GM03348 (cell line): ENCODE data around the gene UCMA.

Source experiments
- DNase-seq: peaks from one replicate; pipeline ENCODE4 v3.0.0; 2012; ENCODE audit warnings: low spot score

The UCMA gene

DNA sequence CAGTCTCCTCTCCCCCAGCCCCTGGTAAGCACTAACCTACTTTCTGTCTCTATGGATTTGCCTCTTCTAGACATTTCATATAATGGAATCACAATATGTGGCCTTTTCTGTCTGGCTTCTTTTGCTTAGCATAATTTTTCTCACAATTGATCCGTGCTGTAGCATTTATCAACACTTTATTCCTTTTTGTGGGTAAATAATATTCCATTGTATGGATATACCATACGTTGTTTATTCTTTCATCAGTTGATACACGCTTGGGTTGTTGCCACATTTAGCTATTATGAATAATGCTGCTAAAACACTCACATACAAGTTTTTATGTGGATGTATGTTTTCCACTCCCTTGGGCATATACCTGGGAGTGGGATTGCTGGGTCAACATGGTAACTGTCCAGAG is 47.0 kb downstream of the UCMA start:
- no peak for DNase-seq

DNA sequence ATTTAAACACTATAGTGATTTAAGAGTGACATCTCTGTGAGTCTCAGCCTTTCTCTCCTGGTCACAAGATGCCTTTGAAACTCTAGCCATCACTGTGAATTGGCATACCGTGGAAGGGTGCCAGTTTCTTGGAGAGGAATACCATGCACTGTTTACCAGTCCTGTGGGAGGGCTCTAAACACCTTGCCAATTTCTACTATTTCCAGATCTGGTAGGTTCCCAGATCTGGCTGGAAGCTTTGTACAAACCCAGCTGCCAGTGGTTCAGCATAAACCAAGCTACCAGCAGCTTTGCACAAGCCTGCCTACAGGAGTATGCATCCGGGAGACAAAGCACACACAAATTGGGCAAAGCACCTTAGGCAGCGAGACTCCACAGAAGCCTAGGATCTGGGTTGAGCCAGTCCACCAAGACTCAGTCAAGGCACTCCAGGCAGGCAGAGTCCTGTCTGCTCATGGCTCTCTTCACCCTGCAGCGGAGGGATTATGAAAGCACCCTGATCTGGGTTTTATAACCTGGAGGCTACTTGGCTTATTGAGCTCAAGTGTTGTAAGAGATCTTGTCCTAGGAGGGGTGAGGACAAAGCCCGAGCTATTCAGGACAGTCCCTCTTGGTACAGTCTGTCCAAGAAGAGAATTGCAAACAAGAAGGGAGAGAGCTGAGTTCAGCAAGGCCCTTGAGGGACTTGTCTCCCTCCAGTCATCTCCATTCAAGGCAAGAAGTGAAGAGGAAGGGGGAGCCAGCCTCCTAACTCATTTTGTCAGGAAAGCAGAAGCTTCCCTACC is 49.3 kb downstream of the UCMA start:
- no peak for DNase-seq

DNA sequence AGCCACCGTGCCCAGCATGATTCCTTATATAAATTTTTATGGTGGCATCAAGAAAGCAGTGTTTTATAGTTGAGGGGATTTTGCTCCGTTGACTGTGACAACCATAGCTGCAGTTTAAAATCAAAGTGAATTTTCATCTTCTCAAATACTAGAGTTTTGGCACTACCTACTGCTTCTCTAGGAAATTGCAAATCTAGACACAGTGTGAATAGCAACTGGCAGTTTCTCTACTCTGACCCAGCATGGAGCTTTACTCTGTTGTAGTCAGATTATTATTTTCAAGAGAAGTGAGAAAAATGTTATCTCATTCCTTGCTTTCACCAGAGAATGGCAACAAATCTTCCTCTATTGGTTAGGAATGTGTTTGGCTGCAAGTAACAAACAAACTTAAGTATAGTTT is 49.9 kb downstream of the UCMA start:
- DNase-seq: no peak

DNA sequence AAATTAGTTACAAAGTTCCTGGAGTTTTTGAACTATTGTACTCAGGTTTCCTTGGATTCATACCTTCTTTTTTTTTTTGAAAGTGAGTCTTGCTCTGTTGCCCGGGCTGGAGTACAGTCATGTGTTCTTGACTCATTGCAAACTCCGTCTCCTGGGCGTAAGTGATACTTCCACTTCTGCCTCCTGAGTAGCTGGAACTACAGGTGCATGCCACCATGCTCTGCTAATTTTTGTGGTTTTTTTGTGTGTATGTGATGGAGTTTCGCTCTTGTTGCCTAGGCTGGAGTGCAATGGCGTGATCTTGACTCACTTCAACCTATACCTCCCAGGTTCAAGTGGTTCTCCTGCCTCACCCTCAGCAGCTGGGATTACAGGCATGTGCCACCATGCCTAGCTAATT is 50.5 kb downstream of the UCMA start:
- DNase-seq: no peak

DNA sequence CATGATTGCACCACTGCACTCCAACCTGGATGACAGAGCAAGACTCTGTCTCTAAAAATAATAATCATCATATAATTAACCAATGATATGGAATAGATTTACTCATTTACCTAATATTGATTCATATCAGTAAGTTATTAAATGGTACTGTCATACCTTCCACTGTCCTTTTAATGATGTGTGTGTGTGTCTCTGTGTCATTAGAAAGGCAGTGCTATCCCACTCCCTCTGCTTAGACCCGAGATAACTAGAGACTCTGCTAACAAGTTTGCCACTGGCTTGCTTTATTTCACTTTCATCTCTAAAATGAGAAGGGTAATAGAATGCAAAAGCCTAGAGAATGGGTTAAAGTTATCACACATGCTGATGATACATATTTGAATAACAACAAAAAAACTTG is 51.8 kb downstream of the UCMA start:
- no peak for DNase-seq

DNA sequence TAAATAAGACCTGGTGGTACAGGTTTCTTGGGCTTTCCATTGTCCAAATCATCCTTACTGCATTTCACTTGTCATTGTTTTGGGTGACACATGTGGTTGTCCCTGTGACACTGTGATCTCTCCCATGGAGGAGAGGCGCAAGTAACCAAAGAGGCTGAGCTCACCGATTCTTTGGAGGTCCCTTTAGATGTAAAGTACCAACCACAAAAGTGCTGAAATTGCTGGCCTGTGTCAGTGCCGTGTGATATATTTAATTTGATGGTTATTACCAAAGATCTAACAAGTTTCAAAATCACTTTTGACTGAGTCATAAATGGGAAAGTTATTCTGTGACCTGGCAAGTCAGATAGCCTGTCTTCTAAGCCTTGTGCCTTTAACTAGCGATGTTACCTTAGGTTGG is 53.4 kb downstream of the UCMA start:
- no peak for DNase-seq

DNA sequence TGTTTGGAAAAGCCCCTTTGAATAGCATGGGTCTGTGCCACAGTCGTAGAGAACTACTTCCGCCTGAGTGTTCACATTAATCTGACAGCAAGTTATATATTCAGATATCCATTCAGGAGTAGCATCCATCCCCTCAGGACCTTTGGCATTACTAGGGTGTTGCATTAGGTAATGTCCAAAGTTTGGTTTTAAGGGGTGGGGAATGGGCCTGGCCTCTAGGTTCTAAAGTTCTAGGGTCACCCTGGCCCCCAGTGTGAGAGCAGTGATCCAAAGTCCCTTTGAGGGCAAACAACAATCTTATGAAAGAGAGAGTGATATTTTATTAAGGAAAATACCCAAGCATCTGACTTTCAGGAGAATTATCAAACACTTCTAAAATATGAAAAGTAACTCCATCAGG is 60.6 kb downstream of the UCMA start:
- DNase-seq: no peak
